GM19043 (cell line): ENCODE measurements around the gene DROSHA.

Experiments used
- ATAC-seq: cut with Tn5 transposase; IDR thresholded peaks from one replicate; pipeline ENCODE4 v1.9.1; 2021; ENCODE audit warnings: low read depth; ENCODE audit not compliant: unreplicated experiment

DROSHA gene

DNA sequence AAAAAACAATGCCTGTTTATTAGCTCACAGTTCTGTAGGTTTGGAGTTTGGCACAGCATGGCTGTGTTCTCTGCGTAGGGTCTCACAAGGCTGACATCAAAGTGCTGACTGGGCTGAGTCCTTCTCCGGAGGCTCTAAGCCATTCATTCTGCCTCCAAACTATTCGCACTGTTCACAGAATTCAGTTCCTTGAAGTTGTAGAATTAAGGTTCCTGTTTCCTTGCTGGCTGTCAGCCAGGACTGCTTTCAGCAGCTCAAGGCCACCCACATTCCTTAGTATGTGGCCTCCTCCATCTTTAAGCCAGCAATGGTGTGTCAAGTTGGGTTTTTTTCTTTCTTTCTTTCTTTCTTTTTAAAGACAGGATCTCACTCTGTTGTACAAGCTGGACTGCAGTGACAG, 176.6 kb downstream of the DROSHA start:
- ATAC-seq: no peak
